ENCODE results near the gene LMO4.

DNA sequence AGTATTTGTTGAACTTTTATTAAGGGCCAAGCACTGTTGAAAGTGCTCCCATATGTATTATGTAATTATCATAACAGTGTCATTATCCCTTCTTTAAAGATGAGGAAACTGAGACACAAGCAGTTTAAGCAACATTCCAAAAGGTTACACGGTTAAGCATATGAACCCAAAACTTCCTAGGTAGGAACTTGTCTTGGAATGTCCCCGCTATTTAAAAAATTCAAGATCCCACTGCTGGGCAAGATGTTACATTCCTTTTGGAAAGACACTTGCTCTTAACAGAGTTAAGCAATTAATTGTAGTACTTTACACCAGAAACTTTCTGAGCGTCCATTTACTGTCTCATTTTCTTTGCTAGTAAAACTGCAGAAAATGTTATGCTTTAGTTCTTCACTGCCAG, 15.6 kb downstream of the LMO4 start:
- no peak for TF ChIP-seq CBFB (CRISPR knock-in tag; IDR thresholded peaks at IDR 0.05)
- TF ChIP-seq SUZ12 (IDR thresholded peaks at IDR 0.05; ENCODE audit: low read depth, low read length) = no peak
- no peak for TF ChIP-seq ELF1 (CRISPR knock-in tag; IDR thresholded peaks at IDR 0.05)
